Activated CD8-positive, alpha-beta memory T cell treated with anti-CD3 and anti-CD28 coated beads, Interleukin-2, amount 10 ng/mL, durations not matched to agents 7 days and 5 days (primary cell): Measurements from ENCODE around the gene VPS26B. TPM values are rescaled to one million over a fixed set of nuclear protein-coding genes. Genes with fewer than 3 reads are reported as not detected.
A peak's percentile ranks its signal among the peaks of the same experiment; 100 is the strongest.
"Not testable (repeated sequence)": the region's sequence is repeated elsewhere in the genome, so short reads cannot be mapped to it uniquely, and the experiment has no call there.

Source experiments
- ATAC-seq: fragments of 150-1000 bp; cut with Tn5 transposase; one replicate; pipeline ENCODE4 v1.10.0; 2021; ENCODE audit warnings: moderate library complexity
- CTCF ChIA-PET: fragments of 350-600 bp; sonication (Branson Sonifier 250); formaldehyde crosslinking; loops from one replicate; lab custom pipeline; 2021; ENCODE audit warnings: antibody characterized with exemption; lab: Charles Lee
- DNase-seq: peaks from one replicate; pipeline ENCODE4 v3.0.0-alpha.2; 2020
- H3K27ac Mint-ChIP-seq: one replicate; pipeline ENCODE4 v1.8.0; 2021; ENCODE audit warnings: mild to moderate bottlenecking, mixed read lengths
- H3K27me3 Mint-ChIP-seq: one replicate; pipeline ENCODE4 v1.8.0; 2021; ENCODE audit warnings: mixed read lengths
- H3K36me3 Mint-ChIP-seq: one replicate; pipeline ENCODE4 v1.8.0; 2021; ENCODE audit warnings: mild to moderate bottlenecking, mixed read lengths
- H3K4me1 Mint-ChIP-seq: one replicate; pipeline ENCODE4 v1.8.0; 2021; ENCODE audit warnings: mixed read lengths
- H3K4me3 Mint-ChIP-seq: one replicate; pipeline ENCODE4 v1.8.0; 2021; ENCODE audit warnings: mild to moderate bottlenecking, moderate library complexity, mixed read lengths
- H3K9me3 Mint-ChIP-seq: one replicate; pipeline ENCODE4 v1.8.0; 2022; ENCODE audit warnings: low read depth, mixed read lengths
- total RNA-seq, 2 experiments: library from RNA; stranded (reverse); gene quantifications; one replicate each; pipeline ENCODE4 v1.2.3, GENCODE V29; 2021

Gene VPS26B
- total RNA-seq: 10 to 100 TPM; 52.6 to 69.8 TPM

GRCh38 chr11:134223836-134224709 is at the start of gene VPS26B, which contains the start of gene NCAPD3:
Gene VPS26B (plus strand): TSS chr11:134224671. CDS start chr11:134225123, 452 bp downstream.
Gene NCAPD3 (minus strand): TSS chr11:134223967. CDS start chr11:134223926, 41 bp downstream.
- peak; percentile 84 for ATAC-seq
- no peaks in the 10 kb centered on the region for H3K9me3 Mint-ChIP-seq

GRCh38 chr11:134176284-134176683 is 48.2 kb upstream of the VPS26B start:
- no peaks in the 10 kb centered on the region for H3K9me3 Mint-ChIP-seq

More at GRCh38 chr11:134223836-134224709, at the start of gene VPS26B, which contains the start of gene NCAPD3:
- H3K27ac Mint-ChIP-seq: peak within 1 kb of the TSS; percentile 96
- peaks cover 30% of the 10 kb centered on the region for H3K36me3 Mint-ChIP-seq
- peak; percentile 98 for DNase-seq
- CTCF ChIA-PET: interaction anchor here (0.8 to 3.5 kb wide), 13 partner anchors 11 to 174 kb away, joined by 4 to 29 read pairs (median 8); partner anchors contain the start of genes ACAD8, GLB1L3 and THYN1
- H3K27me3 Mint-ChIP-seq: no peaks in the 10 kb centered on the region
- peaks cover 65% of the 10 kb centered on the region for H3K4me1 Mint-ChIP-seq
- peak within 1 kb of the TSS; percentile 96 for H3K4me3 Mint-ChIP-seq

GRCh38 chr11:134178032-134178674 is 46.3 kb upstream of the VPS26B start:
- Mint-ChIP-seq H3K27me3 (no peaks in the 10 kb centered on the region), H3K4me1 (no peaks in the 10 kb centered on the region), H3K9me3 (no peaks in the 10 kb centered on the region), H3K36me3 (peaks cover 53% of the 10 kb centered on the region), H3K27ac (no peak overlapping the region), H3K4me3 (no peak overlapping the region)
- DNase-seq (no peak), ATAC-seq (no peak)
- CTCF ChIA-PET: no interaction called here

More at GRCh38 chr11:134176284-134176683, 48.2 kb upstream of the VPS26B start:
- ATAC-seq: no peak
- Mint-ChIP-seq H3K27ac (no peak overlapping the region), H3K36me3 (peaks cover 57% of the 10 kb centered on the region), H3K4me1 (no peaks in the 10 kb centered on the region), H3K27me3 (no peaks in the 10 kb centered on the region), H3K4me3 (no peak overlapping the region)
- DNase-seq: no peak
- CTCF ChIA-PET: interaction anchor here (1.1 kb wide), 1 partner anchor 12 kb away, joined by 3 read pairs; no protein-coding TSS in a partner anchor

- peaks cover 49% of the 10 kb centered on the region for H3K36me3 Mint-ChIP-seq
- CTCF ChIA-PET: no interaction called here
- H3K27me3 Mint-ChIP-seq: no peaks in the 10 kb centered on the region
- H3K4me1 Mint-ChIP-seq: no peaks in the 10 kb centered on the region
- no peak overlapping the region for H3K4me3 Mint-ChIP-seq
- no peak for DNase-seq
- no peak overlapping the region for H3K27ac Mint-ChIP-seq
- H3K9me3 Mint-ChIP-seq: no peaks in the 10 kb centered on the region
- ATAC-seq: no peak
Measured at GRCh38 chr11:134181707-134182106, 42.8 kb upstream of the VPS26B start.

GRCh38 chr11:134188092-134188491 is 36.4 kb upstream of the VPS26B start:
- not testable (repeated sequence) for H3K4me1 Mint-ChIP-seq, H3K9me3 Mint-ChIP-seq, H3K27ac Mint-ChIP-seq, DNase-seq, ATAC-seq, H3K27me3 Mint-ChIP-seq, H3K4me3 Mint-ChIP-seq
- H3K36me3 Mint-ChIP-seq: peaks cover 76% of the 10 kb centered on the region
- CTCF ChIA-PET: interaction anchor here (0.6 to 1.1 kb wide), 4 partner anchors 9 to 807 kb away, joined by 3 to 4 read pairs (median 3); no protein-coding TSS in a partner anchor

- no peaks in the 10 kb centered on the region for H3K27me3 Mint-ChIP-seq
- ATAC-seq: peak; percentile 23
- H3K4me1 Mint-ChIP-seq: peaks cover 5% of the 10 kb centered on the region
- no peak for DNase-seq
- H3K9me3 Mint-ChIP-seq: no peaks in the 10 kb centered on the region
- no peak overlapping the region for H3K4me3 Mint-ChIP-seq
- H3K27ac Mint-ChIP-seq: peak overlapping the region; percentile 67
- CTCF ChIA-PET: interaction anchor here (1.3 to 2.4 kb wide), 3 partner anchors 9 to 10 kb away, joined by 3 to 5 read pairs (median 4); no protein-coding TSS in a partner anchor
- H3K36me3 Mint-ChIP-seq: peaks cover 70% of the 10 kb centered on the region
Measured at GRCh38 chr11:134196756-134197155, 27.7 kb upstream of the VPS26B start.

- ATAC-seq (no peak), DNase-seq (no peak)
- Mint-ChIP-seq H3K4me1 (peaks cover 5% of the 10 kb centered on the region), H3K9me3 (no peaks in the 10 kb centered on the region), H3K4me3 (no peak overlapping the region), H3K27me3 (no peaks in the 10 kb centered on the region), H3K27ac (no peak overlapping the region), H3K36me3 (peaks cover 69% of the 10 kb centered on the region)
- CTCF ChIA-PET: interaction anchor here (1.2 to 1.3 kb wide), 2 partner anchors 9 to 76 kb away, joined by 3 to 4 read pairs; partner anchors contain the start of gene GLB1L3
Measured at GRCh38 chr11:134199531-134199930, 24.9 kb upstream of the VPS26B start.

GRCh38 chr11:134200688-134201087 is 23.8 kb upstream of the VPS26B start:
- no peak for ATAC-seq
- H3K4me3 Mint-ChIP-seq: no peak overlapping the region

GRCh38 chr11:134202661-134203060 is 21.8 kb upstream of the VPS26B start:
- ATAC-seq: no peak
- Mint-ChIP-seq H3K4me3 (no peak overlapping the region), H3K36me3 (peaks cover 72% of the 10 kb centered on the region), H3K4me1 (no peaks in the 10 kb centered on the region), H3K9me3 (no peaks in the 10 kb centered on the region), H3K27me3 (no peaks in the 10 kb centered on the region), H3K27ac (no peak overlapping the region)
- CTCF ChIA-PET: interaction anchor here (1.2 to 2.4 kb wide), 2 partner anchors 8 to 73 kb away, joined by 3 to 8 read pairs; partner anchors contain the start of gene GLB1L3
- DNase-seq: no peak

More at GRCh38 chr11:134200688-134201087, 23.8 kb upstream of the VPS26B start:
- Mint-ChIP-seq H3K36me3 (peaks cover 72% of the 10 kb centered on the region), H3K9me3 (no peaks in the 10 kb centered on the region), H3K4me1 (peaks cover 5% of the 10 kb centered on the region), H3K27me3 (no peaks in the 10 kb centered on the region), H3K27ac (no peak overlapping the region)
- CTCF ChIA-PET: interaction anchor here (1.2 to 2.4 kb wide), 2 partner anchors 8 to 75 kb away, joined by 3 to 8 read pairs; partner anchors contain the start of gene GLB1L3
- no peak for DNase-seq

GRCh38 chr11:134205729-134206128 is 18.7 kb upstream of the VPS26B start:
- Mint-ChIP-seq H3K4me1 (peaks cover 5% of the 10 kb centered on the region), H3K9me3 (no peaks in the 10 kb centered on the region), H3K36me3 (peaks cover 70% of the 10 kb centered on the region), H3K27me3 (no peaks in the 10 kb centered on the region), H3K27ac (no peak overlapping the region), H3K4me3 (no peak overlapping the region)
- DNase-seq (no peak), ATAC-seq (no peak)
- CTCF ChIA-PET: interaction anchor here (0.8 to 1.3 kb wide), 3 partner anchors 9 to 70 kb away, joined by 3 read pairs; partner anchors contain the start of gene GLB1L3

- ATAC-seq: no peak
- H3K9me3 Mint-ChIP-seq: no peaks in the 10 kb centered on the region
- no peak overlapping the region for H3K27ac Mint-ChIP-seq
- H3K4me3 Mint-ChIP-seq: no peak overlapping the region
- H3K27me3 Mint-ChIP-seq: no peaks in the 10 kb centered on the region
- H3K36me3 Mint-ChIP-seq: peaks cover 69% of the 10 kb centered on the region
- no peak for DNase-seq
- CTCF ChIA-PET: interaction anchor here (0.8 to 1.4 kb wide), 4 partner anchors 10 to 70 kb away, joined by 3 to 4 read pairs (median 3); partner anchors contain the start of gene GLB1L3
- peaks cover 7% of the 10 kb centered on the region for H3K4me1 Mint-ChIP-seq
Measured at GRCh38 chr11:134206185-134206584, 18.3 kb upstream of the VPS26B start.

GRCh38 chr11:134207538-134208239 is 16.8 kb upstream of the VPS26B start:
- Mint-ChIP-seq H3K4me3 (no peak overlapping the region), H3K27me3 (no peaks in the 10 kb centered on the region), H3K27ac (no peak overlapping the region), H3K4me1 (peaks cover 14% of the 10 kb centered on the region), H3K9me3 (no peaks in the 10 kb centered on the region), H3K36me3 (peaks cover 71% of the 10 kb centered on the region)
- peak; percentile 74 for DNase-seq
- CTCF ChIA-PET: interaction anchor here (0.6 to 1.8 kb wide), 17 partner anchors 11 to 68 kb away, joined by 3 to 11 read pairs (median 4); partner anchors contain the start of genes GLB1L3, NCAPD3 and VPS26B
- ATAC-seq: no peak
